Panc1 (cell line): Measurements from ENCODE around the gene PCED1B. TPM values are rescaled to one million over a fixed set of nuclear protein-coding genes. Genes with fewer than 3 reads are reported as not detected.

Source experiments
- ATAC-seq: fragments of 200-7000 bp; cut with Tn5 transposase; 2 replicates; pipeline ENCODE4 v1.9.1; 2020; ENCODE audit warnings: mild to moderate bottlenecking, moderate library complexity
- BruUV-seq: library from RNA; stranded (reverse); fragments of 400-500 nt; replicated peaks from 2 replicates; lab custom pipeline; 2021; lab: Mats Ljungman, UMichigan
- CTCF ChIA-PET: fragments of 300-600 bp; sonication (Branson Sonifier 250); formaldehyde crosslinking; loops from one replicate; lab custom pipeline; 2022; ENCODE audit warnings: antibody characterized with exemption; lab: Charles Lee
- POLR2A ChIA-PET: fragments of 300-600 bp; sonication (Branson Sonifier 250); formaldehyde crosslinking; loops from one replicate; lab custom pipeline; 2022; ENCODE audit warnings: antibody characterized with exemption; lab: Charles Lee
- DNase-seq: peaks from one replicate; pipeline ENCODE4 v3.0.0-alpha.2; 2010; ENCODE audit warnings: low read depth, low spot score
- H3K27ac ChIP-seq: 2 replicates; pipeline ENCODE4 v1.5.1; 2011; ENCODE audit warnings: mild to moderate bottlenecking, low read length, inconsistent platforms
- H3K27me3 ChIP-seq: fragments of 200-500 bp; sonication (Bioruptor generic); 2 replicates; pipeline ENCODE4 v1.6.0; 2014; ENCODE audit warnings: low read length, inconsistent platforms; ENCODE audit not compliant: control insufficient read depth, insufficient read depth
- H3K36me3 ChIP-seq: fragments of 200-500 bp; sonication (Bioruptor generic); 2 replicates; pipeline ENCODE4 v1.5.1; 2014; ENCODE audit warnings: inconsistent platforms, mild to moderate bottlenecking, low read length, moderate library complexity; ENCODE audit not compliant: control insufficient read depth, insufficient read depth
- H3K4me1 ChIP-seq: 2 replicates; pipeline ENCODE4 v1.5.1; 2011; ENCODE audit warnings: inconsistent platforms, mild to moderate bottlenecking, low read length, moderate library complexity; ENCODE audit not compliant: control insufficient read depth, insufficient read depth
- H3K4me3 ChIP-seq, 2 experiments: 2 replicates each; pipeline ENCODE4 v1.5.1; 2011 to 2012; ENCODE audit warnings: low read depth in 2 of 2, low read length in 2 of 2, mild to moderate bottlenecking in 2 of 2, inconsistent platforms in 1 of 2, moderate library complexity in 1 of 2
- H3K9me3 ChIP-seq: fragments of 200-500 bp; sonication (Bioruptor generic); 2 replicates; pipeline ENCODE4 v1.5.1; 2014; ENCODE audit warnings: low read depth, mild to moderate bottlenecking, inconsistent platforms, low read length, moderate library complexity; ENCODE audit not compliant: control insufficient read depth, insufficient read depth
- CTCF ChIP-seq: fragments of 450-650 bp; IDR thresholded peaks from 2 replicates; pipeline ENCODE4 v1.5.1; 2017; ENCODE audit warnings: mild to moderate bottlenecking
- POLR2AphosphoS5 ChIP-seq: IDR thresholded peaks from 2 replicates; pipeline ENCODE4 v1.6.1; 2012; ENCODE audit warnings: mild to moderate bottlenecking, low read depth, low read length, moderate library complexity
- REST ChIP-seq, 2 experiments: IDR thresholded peaks; 2 replicates each; pipeline ENCODE4 v1.6.1; 2011 to 2012; ENCODE audit warnings: low read depth in 2 of 2, control low read depth in 1 of 2, low read length in 1 of 2, mild to moderate bottlenecking in 1 of 2, moderate library complexity in 1 of 2; ENCODE audit not compliant: insufficient read depth in 1 of 2
- SIN3A ChIP-seq: IDR thresholded peaks from 2 replicates; pipeline ENCODE4 v1.6.1; 2012; ENCODE audit warnings: low read depth, mild to moderate bottlenecking, low read length, moderate library complexity, borderline replicate concordance; ENCODE audit not compliant: insufficient read depth
- TCF7L2 ChIP-seq: IDR thresholded peaks from 2 replicates; pipeline ENCODE4 v1.6.1; 2011; ENCODE audit warnings: mild to moderate bottlenecking, low read depth, low read length, inconsistent platforms
- in situ Hi-C: cut with HindIII; loops from 2 replicates; pipeline ENCODE4 v1.10.0; 2016; ENCODE audit warnings: low sequenced_read_pairs, low pct_unique_long_range_greater_than_20kb
- intact Hi-C: fragments of 100-400 bp; cut with micrococcal nuclease; formaldehyde crosslinking; loops from one replicate; pipeline ENCODE4 v1.10.0; 2022; ENCODE audit not compliant: unreplicated experiment
- total RNA-seq: library from RNA; stranded (reverse); gene quantifications from one replicate; pipeline ENCODE4 v1.2.1, GENCODE V29; 2021; ENCODE audit not compliant: unreplicated experiment

The PCED1B gene
- total RNA-seq, 1 experiment from 2014 or later = 0.82 TPM

GRCh38 chr12:47269916-47270315, 190.5 kb downstream of the PCED1B start:
- no TSS peak for BruUV-seq
- Histone ChIP-seq H3K36me3 (no peaks in the 10 kb centered on the region), H3K27ac (no peak overlapping the region), H3K27me3 (no peaks in the 10 kb centered on the region), H3K4me1 (peaks cover 6% of the 10 kb centered on the region; the same call in 1 of the 2 replicates), H3K4me3 (no peak overlapping the region), H3K9me3 (no peaks in the 10 kb centered on the region)
- DNase-seq (no peak), ATAC-seq (no peak)
- no peak for TF ChIP-seq CTCF
- TF ChIP-seq REST (IDR thresholded peaks at IDR 0.05; ENCODE audit: insufficient read depth in 1 of 2, low read depth in 2 of 2, low read length in 1 of 2) = no peak
- TF ChIP-seq POLR2AphosphoS5 = no peak
- TF ChIP-seq SIN3A = no peak
- in situ Hi-C loops = no loop called here
- POLR2A ChIA-PET = no interaction called here
- CTCF ChIA-PET = no interaction called here
- intact Hi-C loops = no loop called here

GRCh38 chr12:47270782-47271664, 191.6 kb downstream of the PCED1B start:
- intact Hi-C loops = no loop called here
- H3K4me3 ChIP-seq = no peak overlapping the region
- BruUV-seq = no TSS peak

More at GRCh38 chr12:47270782-47271664, 191.6 kb downstream of the PCED1B start:
- H3K9me3 ChIP-seq = no peaks in the 10 kb centered on the region
- ATAC-seq (peak; percentile 92), DNase-seq (peak; percentile 88)
- peaks cover 6% of the 10 kb centered on the region; the same call in 1 of the 2 replicates for H3K4me1 ChIP-seq
- H3K27me3 ChIP-seq = no peaks in the 10 kb centered on the region
- H3K27ac ChIP-seq = no peak overlapping the region
- POLR2A ChIA-PET = no interaction called here
- TF ChIP-seq POLR2AphosphoS5 (no peak), TCF7L2 (no peak), SIN3A (no peak), CTCF (no peak)
- in situ Hi-C loops = no loop called here
- H3K36me3 ChIP-seq = no peaks in the 10 kb centered on the region
- CTCF ChIA-PET = no interaction called here
